ENCODE data around the gene ABCD4.

ABCD4 gene

DNA sequence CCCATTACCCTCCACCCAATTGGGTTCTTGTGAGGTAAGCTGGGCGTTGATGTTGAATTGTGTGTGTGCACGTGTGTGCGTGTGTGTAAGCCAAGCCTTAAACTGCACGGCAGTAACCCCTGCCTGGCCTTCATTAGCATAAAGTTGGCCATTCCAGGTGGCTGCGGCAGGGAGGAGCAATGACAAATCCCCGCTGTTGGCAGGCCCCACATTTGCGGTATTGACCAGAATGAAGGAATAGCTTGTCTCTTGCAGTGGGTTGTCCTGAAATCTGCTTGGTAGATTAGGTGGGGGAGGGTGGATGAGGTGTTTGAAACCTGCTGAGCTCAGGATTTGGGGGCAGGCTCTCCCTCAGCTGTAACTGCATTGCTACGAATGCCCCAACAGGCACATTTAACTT lies 56.2 kb downstream of the ABCD4 start:
- H2AFZ ChIP-seq (ENCODE audit: insufficient read depth, low read length, poor library complexity): no peak overlapping the region
- H3K4me3 ChIP-seq (ENCODE audit: low read depth, low read length): no peak overlapping the region
- H3K4me2 ChIP-seq (ENCODE audit: low read length): no peak overlapping the region
- no peak overlapping the region for H3K27ac ChIP-seq (ENCODE audit: low read depth, low read length)
- no peaks in the 10 kb centered on the region for H3K79me1 ChIP-seq (ENCODE audit: low read length)
- peaks cover 24% of the 10 kb centered on the region for H3K27me3 ChIP-seq (ENCODE audit: insufficient read depth, low read length)
- H3K4me1 ChIP-seq (ENCODE audit: control insufficient read depth in 1 of 2, insufficient read depth in 2 of 2, low read length in 2 of 2): peaks cover 0 to under 1% of the 10 kb centered on the region in 2 experiments
- no peak overlapping the region for H4K91ac ChIP-seq (ENCODE audit: low read depth, low read length)
- no peaks in the 10 kb centered on the region for H3K9me3 ChIP-seq (ENCODE audit: insufficient read depth, low read depth, low read length)
- no peak overlapping the region for H3K9ac ChIP-seq (ENCODE audit: low read length)
- H3K14ac ChIP-seq (ENCODE audit: low read length): no peak overlapping the region
- no peak overlapping the region for H2BK12ac ChIP-seq (ENCODE audit: low read length)
- WGBS (ENCODE audit: extremely low coverage, insufficient coverage, insufficient read length): no CpG with 5 or more reads among the region's 8 CpGs
- H3K23ac ChIP-seq (ENCODE audit: low read length): no peak overlapping the region
- H4K12ac ChIP-seq (ENCODE audit: low read depth, low read length): no peak overlapping the region
- H3K4ac ChIP-seq (ENCODE audit: low read depth, low read length): no peak overlapping the region
- no peak for DNase-seq
- H3K18ac ChIP-seq (ENCODE audit: low read length): no peak overlapping the region
- no peaks in the 10 kb centered on the region for H3K36me3 ChIP-seq (ENCODE audit: control insufficient read depth in 1 of 2, insufficient read depth in 2 of 2, low read length in 2 of 2)
- no peak overlapping the region for H4K8ac ChIP-seq (ENCODE audit: low read depth, low read length)
- no peak overlapping the region for H2BK120ac ChIP-seq (ENCODE audit: insufficient read depth, low read length, poor library complexity)
- no peak overlapping the region for H2AK5ac ChIP-seq (ENCODE audit: low read length)
- no peak overlapping the region for H2BK5ac ChIP-seq (ENCODE audit: low read depth, low read length, poor library complexity)
- no peaks in the 10 kb centered on the region for H3K79me2 ChIP-seq (ENCODE audit: control insufficient read depth, insufficient read depth, low read length, poor library complexity)

DNA sequence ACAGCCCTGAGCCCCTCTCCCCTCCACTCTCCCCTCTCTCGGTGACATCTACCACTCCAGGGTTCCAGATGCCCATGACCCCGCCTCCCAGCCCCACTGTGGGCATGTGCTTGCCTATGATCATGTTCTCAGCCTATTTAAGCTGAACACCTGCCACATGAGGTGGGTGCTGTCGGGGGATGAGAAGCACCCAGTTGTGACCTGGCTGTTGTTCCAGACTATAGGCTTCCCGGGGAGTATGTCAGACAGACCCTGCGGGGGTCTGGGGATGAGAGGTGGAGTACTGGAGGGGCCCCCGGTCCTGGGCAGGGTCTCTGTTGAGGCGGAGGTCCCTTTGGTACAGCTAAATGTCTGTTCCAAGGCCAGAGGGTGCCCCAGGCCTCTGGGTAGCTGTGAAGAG lies 57.4 kb downstream of the ABCD4 start:
- Histone ChIP-seq H3K79me2 (ENCODE audit: control insufficient read depth, insufficient read depth, low read length, poor library complexity) (no peaks in the 10 kb centered on the region), H3K4me3 (ENCODE audit: low read depth, low read length) (no peak overlapping the region), H3K4me2 (ENCODE audit: low read length) (no peak overlapping the region), H4K91ac (ENCODE audit: low read depth, low read length) (no peak overlapping the region), H3K4ac (ENCODE audit: low read depth, low read length) (no peak overlapping the region), H3K36me3 (ENCODE audit: control insufficient read depth in 1 of 2, insufficient read depth in 2 of 2, low read length in 2 of 2) (no peaks in the 10 kb centered on the region), H2AFZ (ENCODE audit: insufficient read depth, low read length, poor library complexity) (no peak overlapping the region), H3K9ac (ENCODE audit: low read length) (no peak overlapping the region), H4K8ac (ENCODE audit: low read depth, low read length) (no peak overlapping the region), H3K23ac (ENCODE audit: low read length) (no peak overlapping the region), H2BK5ac (ENCODE audit: low read depth, low read length, poor library complexity) (no peak overlapping the region), H3K27ac (ENCODE audit: low read depth, low read length) (no peak overlapping the region), H3K14ac (ENCODE audit: low read length) (no peak overlapping the region), H3K9me3 (ENCODE audit: insufficient read depth, low read depth, low read length) (no peaks in the 10 kb centered on the region), H2BK12ac (ENCODE audit: low read length) (no peak overlapping the region), H3K79me1 (ENCODE audit: low read length) (no peaks in the 10 kb centered on the region), H3K27me3 (ENCODE audit: insufficient read depth, low read length) (peaks cover 36% of the 10 kb centered on the region), H4K12ac (ENCODE audit: low read depth, low read length) (no peak overlapping the region), H2AK5ac (ENCODE audit: low read length) (no peak overlapping the region), H2BK120ac (ENCODE audit: insufficient read depth, low read length, poor library complexity) (no peak overlapping the region), H3K4me1 (ENCODE audit: control insufficient read depth in 1 of 2, insufficient read depth in 2 of 2, low read length in 2 of 2) (peaks cover 4 to 12% of the 10 kb centered on the region in 2 experiments), H3K18ac (ENCODE audit: low read length) (no peak overlapping the region)
- no peak for DNase-seq
- no CpG with 5 or more reads among the region's 7 CpGs for WGBS (ENCODE audit: extremely low coverage, insufficient coverage, insufficient read length)

DNA sequence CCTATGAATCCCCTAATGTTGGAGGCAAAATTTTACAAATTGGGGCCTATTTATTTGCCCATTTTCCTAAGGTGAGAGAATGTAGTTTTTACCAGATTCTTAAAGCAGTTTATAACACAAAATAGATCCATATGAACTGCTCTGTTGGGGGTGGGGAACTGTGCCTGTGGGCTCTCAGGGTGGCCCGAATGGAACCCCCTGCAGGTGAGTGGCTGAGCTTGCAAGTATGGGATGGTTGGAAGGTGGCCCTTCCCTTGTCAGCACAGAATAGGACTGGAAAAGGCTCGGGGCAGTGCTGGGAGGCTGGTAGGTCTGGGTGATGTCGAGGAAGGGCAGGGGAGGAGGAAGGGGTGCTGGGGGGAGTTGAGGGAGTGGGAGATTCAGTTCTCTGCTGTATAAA lies 58.6 kb downstream of the ABCD4 start:
- WGBS (ENCODE audit: extremely low coverage, insufficient coverage, insufficient read length): no CpG with 5 or more reads among the region's 3 CpGs
- DNase-seq: no peak
- H2BK5ac ChIP-seq (ENCODE audit: low read depth, low read length, poor library complexity): no peak overlapping the region
- no peak overlapping the region for H3K4me3 ChIP-seq (ENCODE audit: low read depth, low read length)
- no peak overlapping the region for H3K27ac ChIP-seq (ENCODE audit: low read depth, low read length)
- no peak overlapping the region for H3K18ac ChIP-seq (ENCODE audit: low read length)
- no peak overlapping the region for H4K12ac ChIP-seq (ENCODE audit: low read depth, low read length)
- no peak overlapping the region for H4K8ac ChIP-seq (ENCODE audit: low read depth, low read length)
- H3K36me3 ChIP-seq (ENCODE audit: control insufficient read depth in 1 of 2, insufficient read depth in 2 of 2, low read length in 2 of 2): no peaks in the 10 kb centered on the region
- no peak overlapping the region for H2BK12ac ChIP-seq (ENCODE audit: low read length)
- no peak overlapping the region for H2BK120ac ChIP-seq (ENCODE audit: insufficient read depth, low read length, poor library complexity)
- H2AFZ ChIP-seq (ENCODE audit: insufficient read depth, low read length, poor library complexity): no peak overlapping the region
- no peaks in the 10 kb centered on the region for H3K79me1 ChIP-seq (ENCODE audit: low read length)
- no peaks in the 10 kb centered on the region for H3K79me2 ChIP-seq (ENCODE audit: control insufficient read depth, insufficient read depth, low read length, poor library complexity)
- no peak overlapping the region for H3K14ac ChIP-seq (ENCODE audit: low read length)
- no peak overlapping the region for H4K91ac ChIP-seq (ENCODE audit: low read depth, low read length)
- H2AK5ac ChIP-seq (ENCODE audit: low read length): no peak overlapping the region
- H3K27me3 ChIP-seq (ENCODE audit: insufficient read depth, low read length): peaks cover 48% of the 10 kb centered on the region
- H3K4me1 ChIP-seq (ENCODE audit: control insufficient read depth in 1 of 2, insufficient read depth in 2 of 2, low read length in 2 of 2): peaks cover 7 to 12% of the 10 kb centered on the region in 2 experiments
- no peak overlapping the region for H3K4ac ChIP-seq (ENCODE audit: low read depth, low read length)
- peaks cover under 1% of the 10 kb centered on the region for H3K9me3 ChIP-seq (ENCODE audit: insufficient read depth, low read depth, low read length)
- no peak overlapping the region for H3K9ac ChIP-seq (ENCODE audit: low read length)
- H3K23ac ChIP-seq (ENCODE audit: low read length): no peak overlapping the region
- H3K4me2 ChIP-seq (ENCODE audit: low read length): no peak overlapping the region

DNA sequence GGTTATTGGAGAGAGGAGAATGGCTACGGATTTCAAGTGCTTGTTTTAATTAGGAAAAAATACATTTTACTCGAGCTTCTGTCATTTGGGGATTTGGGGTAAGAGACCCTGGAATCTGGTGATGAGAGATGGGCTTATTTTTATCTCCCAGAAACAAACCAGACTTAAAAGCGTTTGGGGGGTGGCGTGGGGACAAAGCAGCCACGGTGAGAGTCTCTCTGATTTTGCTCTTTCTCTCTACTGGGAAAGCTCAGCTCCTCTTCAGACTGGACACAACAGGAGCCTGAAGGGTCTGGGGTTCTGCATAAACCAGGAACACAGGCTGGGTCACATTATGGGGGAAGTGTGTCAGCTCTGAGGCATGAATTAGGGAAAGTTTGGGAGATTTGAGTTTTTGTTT lies 59.7 kb downstream of the ABCD4 start:
- Histone ChIP-seq H4K8ac (ENCODE audit: low read depth, low read length) (no peak overlapping the region), H2BK5ac (ENCODE audit: low read depth, low read length, poor library complexity) (no peak overlapping the region), H3K18ac (ENCODE audit: low read length) (no peak overlapping the region), H3K4me1 (ENCODE audit: control insufficient read depth in 1 of 2, insufficient read depth in 2 of 2, low read length in 2 of 2) (peaks cover 7 to 12% of the 10 kb centered on the region in 2 experiments), H2AFZ (ENCODE audit: insufficient read depth, low read length, poor library complexity) (no peak overlapping the region), H3K14ac (ENCODE audit: low read length) (no peak overlapping the region), H3K4ac (ENCODE audit: low read depth, low read length) (no peak overlapping the region), H3K9ac (ENCODE audit: low read length) (no peak overlapping the region), H2AK5ac (ENCODE audit: low read length) (no peak overlapping the region), H3K4me2 (ENCODE audit: low read length) (no peak overlapping the region), H3K79me2 (ENCODE audit: control insufficient read depth, insufficient read depth, low read length, poor library complexity) (no peaks in the 10 kb centered on the region), H2BK120ac (ENCODE audit: insufficient read depth, low read length, poor library complexity) (no peak overlapping the region), H4K12ac (ENCODE audit: low read depth, low read length) (no peak overlapping the region), H3K27me3 (ENCODE audit: insufficient read depth, low read length) (peaks cover 58% of the 10 kb centered on the region), H3K27ac (ENCODE audit: low read depth, low read length) (no peak overlapping the region), H3K23ac (ENCODE audit: low read length) (no peak overlapping the region), H4K91ac (ENCODE audit: low read depth, low read length) (no peak overlapping the region), H3K4me3 (ENCODE audit: low read depth, low read length) (no peak overlapping the region), H3K9me3 (ENCODE audit: insufficient read depth, low read depth, low read length) (peaks cover 2% of the 10 kb centered on the region), H3K79me1 (ENCODE audit: low read length) (no peaks in the 10 kb centered on the region), H2BK12ac (ENCODE audit: low read length) (no peak overlapping the region), H3K36me3 (ENCODE audit: control insufficient read depth in 1 of 2, insufficient read depth in 2 of 2, low read length in 2 of 2) (no peaks in the 10 kb centered on the region)
- no peak for DNase-seq
- no CpG with 5 or more reads among the region's 5 CpGs for WGBS (ENCODE audit: extremely low coverage, insufficient coverage, insufficient read length)
